HG03460 (cell line): Measurements from ENCODE around the gene PHPT1.
"Not testable (repeated sequence)": the region's sequence is repeated elsewhere in the genome, so short reads cannot be mapped to it uniquely, and the experiment has no call there.

Experiments used
- ATAC-seq: cut with Tn5 transposase; IDR thresholded peaks from one replicate; pipeline ENCODE4 v1.9.1; 2021; ENCODE audit not compliant: unreplicated experiment

PHPT1 gene

GRCh38 chr9:136837146-136837855, 11.9 kb upstream of the PHPT1 start:
- no peak for ATAC-seq

- not testable (repeated sequence) for ATAC-seq
Measured at GRCh38 chr9:136837856-136838277, 11.3 kb upstream of the PHPT1 start.

GRCh38 chr9:136838314-136839228, 10.6 kb upstream of the PHPT1 start:
- ATAC-seq: no peak

- ATAC-seq: no peak
Measured at GRCh38 chr9:136839229-136840139, 9.7 kb upstream of the PHPT1 start.

- no peak for ATAC-seq
Measured at GRCh38 chr9:136840140-136840876, 8.9 kb upstream of the PHPT1 start.

GRCh38 chr9:136840877-136841645, 8.1 kb upstream of the PHPT1 start:
- ATAC-seq: no peak

- ATAC-seq: not testable (repeated sequence)
Measured at GRCh38 chr9:136841646-136842379, 7.4 kb upstream of the PHPT1 start.

GRCh38 chr9:136842380-136842948, 6.7 kb upstream of the PHPT1 start, which contains the start of gene AJM1:
Gene AJM1, plus strand, starts transcription at chr9:136842478. Its CDS starts 1,937 bp downstream, at chr9:136844415.
- ATAC-seq: peak; percentile 70

- not testable (repeated sequence) for ATAC-seq
Measured at GRCh38 chr9:136843159-136843800, 5.9 kb upstream of the PHPT1 start.

GRCh38 chr9:136843801-136844740, 5.1 kb upstream of the PHPT1 start:
- ATAC-seq: not testable (repeated sequence)

- no peak for ATAC-seq
Measured at GRCh38 chr9:136844761-136845464, 4.3 kb upstream of the PHPT1 start.

- ATAC-seq: no peak
Measured at GRCh38 chr9:136845465-136846260, 3.5 kb upstream of the PHPT1 start.

GRCh38 chr9:136846376-136847087, 2.7 kb upstream of the PHPT1 start:
- ATAC-seq: no peak

GRCh38 chr9:136847088-136847825, 2.0 kb upstream of the PHPT1 start:
- ATAC-seq: no peak
